Prostate gland (tissue), 2 donors: ENCODE results near the gene MAMSTR.

ENCODE experiments used
- POLR2A ChIP-seq: fragments of 450-650 bp; IDR thresholded peaks from one replicate; pipeline ENCODE4 v1.6.1; 2016; ENCODE audit warnings: antibody characterized with exemption, mild to moderate bottlenecking
- TF ChIP-seq, protein P1 (sequence below), 4 experiments: fragments of 200-600 bp in 2 of 4; fragments of 450-650 bp in 2 of 4; sonication (generic) in 2 of 4; IDR thresholded peaks; 1 replicate in 3 of 4; 2 replicates in 1 of 4; pipeline ENCODE4 v1.5.1; 2016 to 2019; ENCODE audit warnings: antibody characterized with exemption in 4 of 4, mild to moderate bottlenecking in 2 of 4, moderate library complexity in 2 of 4

GRCh38 chr19:48683349-48683748, 36.2 kb downstream of the MAMSTR start:
- TF ChIP-seq, protein P1, sequence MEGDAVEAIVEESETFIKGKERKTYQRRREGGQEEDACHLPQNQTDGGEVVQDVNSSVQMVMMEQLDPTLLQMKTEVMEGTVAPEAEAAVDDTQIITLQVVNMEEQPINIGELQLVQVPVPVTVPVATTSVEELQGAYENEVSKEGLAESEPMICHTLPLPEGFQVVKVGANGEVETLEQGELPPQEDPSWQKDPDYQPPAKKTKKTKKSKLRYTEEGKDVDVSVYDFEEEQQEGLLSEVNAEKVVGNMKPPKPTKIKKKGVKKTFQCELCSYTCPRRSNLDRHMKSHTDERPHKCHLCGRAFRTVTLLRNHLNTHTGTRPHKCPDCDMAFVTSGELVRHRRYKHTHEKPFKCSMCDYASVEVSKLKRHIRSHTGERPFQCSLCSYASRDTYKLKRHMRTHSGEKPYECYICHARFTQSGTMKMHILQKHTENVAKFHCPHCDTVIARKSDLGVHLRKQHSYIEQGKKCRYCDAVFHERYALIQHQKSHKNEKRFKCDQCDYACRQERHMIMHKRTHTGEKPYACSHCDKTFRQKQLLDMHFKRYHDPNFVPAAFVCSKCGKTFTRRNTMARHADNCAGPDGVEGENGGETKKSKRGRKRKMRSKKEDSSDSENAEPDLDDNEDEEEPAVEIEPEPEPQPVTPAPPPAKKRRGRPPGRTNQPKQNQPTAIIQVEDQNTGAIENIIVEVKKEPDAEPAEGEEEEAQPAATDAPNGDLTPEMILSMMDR (IDR thresholded peaks at IDR 0.05) = no peak
- no peak for TF ChIP-seq POLR2A
